GM18508 (cell line): ENCODE results near the gene C6.
"Not testable (repeated sequence)": the region's sequence is repeated elsewhere in the genome, so short reads cannot be mapped to it uniquely, and the experiment has no call there.

Experiments used
- ATAC-seq: cut with Tn5 transposase; IDR thresholded peaks from one replicate; pipeline ENCODE4 v1.9.1; 2021; ENCODE audit warnings: moderate number of reproducible peaks; ENCODE audit not compliant: insufficient read depth, unreplicated experiment

The C6 gene

GRCh38 chr5:41213340-41213739 lies at the start of gene C6:
TSS of gene C6 (minus strand) at chr5:41213532. CDS start at chr5:41203230, 10,302 bp downstream.
- ATAC-seq, result no peak

- no peak for ATAC-seq
Observed at GRCh38 chr5:41256400-41256799, 43.1 kb upstream of the C6 start.

DNA sequence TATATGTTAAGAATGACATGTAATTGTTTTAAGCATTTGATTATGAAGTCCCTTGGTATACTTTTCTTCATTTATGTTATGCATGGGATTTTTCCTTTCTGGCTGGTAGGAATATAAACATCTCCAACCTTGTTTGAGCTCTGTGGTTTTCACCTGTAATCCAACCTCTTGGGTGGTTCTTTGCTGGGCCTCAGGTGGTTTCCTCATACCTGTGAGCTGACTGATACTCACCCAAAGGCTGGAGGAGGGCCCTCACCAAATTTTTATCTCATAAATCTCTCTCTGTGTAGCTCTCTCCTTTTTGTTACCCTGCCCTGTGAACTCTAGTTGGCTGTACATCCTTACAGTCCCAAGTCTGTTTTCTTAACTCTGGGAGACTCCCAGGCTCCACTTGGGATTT lies 39.8 kb upstream of the C6 start:
- no peak for ATAC-seq

DNA sequence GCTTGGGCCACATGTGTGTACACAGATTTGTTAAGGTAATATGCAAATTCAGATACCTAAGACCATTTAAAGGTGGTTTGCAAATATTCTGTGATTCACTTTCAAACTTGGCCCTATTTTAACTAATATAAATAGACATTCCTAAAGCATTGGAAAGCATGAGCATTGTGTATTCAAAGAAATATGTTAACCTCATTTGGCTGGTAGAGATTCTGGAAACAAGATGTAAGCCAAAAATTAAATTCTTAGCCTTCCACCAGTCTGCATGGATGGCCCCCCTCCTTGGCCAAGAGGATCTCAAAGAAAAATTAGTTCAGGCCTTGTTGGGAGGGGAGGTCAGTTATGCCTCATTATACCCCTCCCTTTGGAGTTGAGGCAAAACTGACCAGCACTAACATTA lies 38.7 kb upstream of the C6 start:
- ATAC-seq, result no peak

GRCh38 chr5:41250351-41250987 lies 37.1 kb upstream of the C6 start:
- no peak for ATAC-seq

- ATAC-seq, result no peak
Observed at GRCh38 chr5:41247135-41247534, 33.8 kb upstream of the C6 start.

- no peak for ATAC-seq
Observed at GRCh38 chr5:41246376-41246775, 33.0 kb upstream of the C6 start.

DNA sequence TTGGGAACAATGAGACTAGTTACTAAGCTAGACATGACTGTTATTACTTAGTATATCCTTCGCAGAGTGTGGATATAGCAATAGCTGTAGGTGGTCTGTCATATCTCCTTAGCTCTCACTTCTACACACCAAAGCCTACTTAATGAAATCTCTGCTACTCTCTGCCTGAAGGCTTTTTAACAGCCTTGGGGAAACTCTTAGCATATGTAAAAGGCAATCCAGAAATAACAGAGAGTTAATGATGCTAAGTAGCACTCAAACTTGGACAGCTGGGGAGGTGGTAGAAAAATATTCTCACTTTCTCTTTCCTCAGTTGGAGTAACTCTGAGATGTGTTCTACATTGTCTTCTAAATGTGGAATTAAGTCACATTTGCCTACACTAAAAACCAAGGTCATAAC lies 30.2 kb upstream of the C6 start:
- no peak for ATAC-seq

GRCh38 chr5:41240985-41241384 lies 27.7 kb upstream of the C6 start:
- ATAC-seq, result no peak

DNA sequence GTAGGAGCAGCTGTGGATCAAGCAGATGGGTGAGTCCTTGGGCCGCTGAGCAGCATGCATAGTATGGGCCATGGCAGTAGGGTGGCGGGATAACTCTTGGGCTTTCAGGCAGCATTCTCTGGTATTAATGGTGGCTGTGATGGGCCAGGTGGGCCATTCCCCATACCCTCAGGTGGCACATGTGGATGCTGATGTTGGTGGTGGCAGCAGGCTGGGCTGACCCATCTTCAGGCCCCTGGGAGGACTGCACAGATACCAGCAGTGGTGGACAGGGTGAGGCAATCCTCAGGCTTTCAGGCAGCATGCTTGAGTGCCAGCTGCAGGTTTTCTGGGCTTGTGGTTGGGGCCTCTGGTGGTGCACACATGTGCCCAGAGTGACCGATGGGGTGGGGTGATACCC lies 27.1 kb upstream of the C6 start:
- no peak for ATAC-seq

DNA sequence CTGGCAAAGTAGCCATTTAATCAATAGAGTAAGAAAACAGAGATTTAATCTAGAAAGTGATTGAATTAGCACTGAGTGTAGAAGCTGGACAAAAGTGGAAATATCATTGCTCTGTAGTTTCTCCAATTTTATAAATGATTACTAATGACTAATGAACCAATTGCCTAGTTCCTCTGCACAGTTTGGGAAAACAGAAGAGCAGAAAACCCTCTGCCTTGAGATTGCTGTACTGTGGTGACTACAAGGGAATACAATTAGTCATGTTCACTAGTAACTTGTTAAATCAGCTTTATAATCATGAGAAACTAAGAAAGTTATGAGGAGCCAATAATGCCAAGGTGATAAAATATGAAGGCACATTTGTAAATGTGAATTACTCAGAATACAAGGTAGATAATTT lies 21.1 kb upstream of the C6 start:
- no peak for ATAC-seq

DNA sequence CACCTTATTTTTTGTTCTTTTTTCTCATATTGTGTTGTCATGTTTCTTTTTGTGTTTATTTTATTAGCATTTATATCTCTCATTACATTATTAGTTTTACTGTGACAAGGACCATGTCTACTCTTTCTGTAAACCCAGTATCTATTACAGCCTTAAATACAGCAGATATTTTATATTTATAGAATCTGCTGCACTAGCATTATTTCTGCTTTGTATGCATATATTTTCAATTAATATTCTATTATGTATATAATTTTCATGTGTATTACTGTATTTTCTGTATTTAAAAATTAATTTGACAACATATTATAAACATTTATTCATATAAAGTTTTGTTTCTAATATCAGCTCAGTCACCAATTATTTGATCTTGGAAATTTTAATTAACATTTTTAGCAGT lies 19.5 kb upstream of the C6 start:
- ATAC-seq, result no peak

GRCh38 chr5:41230276-41230675 lies 16.9 kb upstream of the C6 start:
- not testable (repeated sequence) for ATAC-seq

DNA sequence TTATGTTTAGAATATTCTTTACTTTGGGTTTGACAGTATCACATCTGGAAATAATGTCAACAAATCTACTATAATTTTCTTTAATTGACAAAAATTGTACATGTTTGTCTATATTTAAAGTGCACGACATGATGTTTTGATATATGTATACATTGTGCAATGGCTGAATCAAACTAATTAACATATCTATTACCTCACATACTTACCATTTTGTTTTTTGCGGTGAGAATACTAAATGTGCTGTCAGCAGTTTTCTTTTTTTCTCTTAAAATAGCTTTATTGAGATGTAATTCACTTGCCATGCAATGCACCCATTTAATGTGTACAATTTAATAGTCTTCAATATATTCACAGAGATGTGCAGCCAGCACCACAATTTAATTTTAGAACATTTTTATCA lies 10.6 kb upstream of the C6 start:
- ATAC-seq, result no peak

GRCh38 chr5:41219658-41220269 lies 6.4 kb upstream of the C6 start:
- ATAC-seq, result no peak

GRCh38 chr5:41218929-41219657 lies 5.8 kb upstream of the C6 start:
- no peak for ATAC-seq

DNA sequence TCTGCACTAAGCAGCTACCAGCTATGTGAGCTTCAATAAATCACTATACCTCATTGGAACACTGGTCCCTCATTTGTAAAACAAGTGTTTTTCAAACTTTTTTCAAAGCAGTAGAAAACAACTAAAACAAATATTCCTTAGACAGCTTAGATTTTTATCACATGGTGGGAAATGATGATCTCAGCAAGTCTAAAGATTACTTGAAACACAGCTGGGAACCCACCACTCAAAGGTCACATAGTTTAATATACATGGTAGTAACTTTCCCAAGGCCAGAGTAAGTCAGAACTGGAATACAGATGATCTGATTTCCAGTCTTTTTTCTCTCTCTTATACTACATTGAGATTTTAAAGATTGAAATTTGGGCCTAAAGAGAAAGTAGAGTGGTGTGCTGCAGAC lies 850 bp upstream of the C6 start:
- no peak for ATAC-seq

GRCh38 chr5:41212935-41213334 lies 397 bp downstream of the C6 start:
- no peak for ATAC-seq

DNA sequence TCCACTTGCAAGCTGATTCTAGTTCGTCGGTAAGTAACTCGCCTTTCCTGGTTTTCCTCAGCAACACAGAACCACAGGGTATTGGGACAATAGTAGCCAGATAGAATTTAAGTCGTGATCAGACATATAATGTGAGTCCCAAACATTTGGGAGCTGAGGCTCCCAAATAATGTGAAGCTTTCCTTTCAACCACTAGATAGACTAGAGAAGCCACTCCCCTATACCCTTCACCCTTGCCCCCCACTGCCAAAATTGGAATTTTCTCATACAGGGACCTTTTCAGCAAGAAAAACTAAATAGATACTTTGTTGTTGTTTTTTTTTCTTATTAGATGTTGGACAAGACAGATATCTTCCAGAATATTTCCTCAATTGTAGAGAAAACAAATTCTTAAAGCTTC lies 1.9 kb downstream of the C6 start:
- no peak for ATAC-seq

- not testable (repeated sequence) for ATAC-seq
Observed at GRCh38 chr5:41205475-41205874, 7.9 kb downstream of the C6 start.

GRCh38 chr5:41203033-41203432 lies 10.3 kb downstream of the C6 start:
- ATAC-seq, result no peak
